T-helper 1 cell treated with Interleukin-12 subunit alpha and Interleukin-12 subunit beta and Interleukin-4 antibody, amounts not matched to agents 30 ng/mL and 1 ng/mL, for 36 hours (primary cell): ENCODE data around the gene PSAP. TPM values are rescaled to one million over a fixed set of nuclear protein-coding genes. Genes with fewer than 3 reads are reported as not detected.

Experiments used
- intact Hi-C: fragments of 100-400 bp; cut with micrococcal nuclease; formaldehyde crosslinking; loops from one replicate; pipeline ENCODE4 v1.15.1; 2024
- total RNA-seq: library from RNA; stranded (reverse); gene quantifications from 2 replicates; pipeline ENCODE4 v1.2.3, GENCODE V29; 2022

PSAP gene
- total RNA-seq, 1 donor from 2014 or later, result 188 TPM

DNA sequence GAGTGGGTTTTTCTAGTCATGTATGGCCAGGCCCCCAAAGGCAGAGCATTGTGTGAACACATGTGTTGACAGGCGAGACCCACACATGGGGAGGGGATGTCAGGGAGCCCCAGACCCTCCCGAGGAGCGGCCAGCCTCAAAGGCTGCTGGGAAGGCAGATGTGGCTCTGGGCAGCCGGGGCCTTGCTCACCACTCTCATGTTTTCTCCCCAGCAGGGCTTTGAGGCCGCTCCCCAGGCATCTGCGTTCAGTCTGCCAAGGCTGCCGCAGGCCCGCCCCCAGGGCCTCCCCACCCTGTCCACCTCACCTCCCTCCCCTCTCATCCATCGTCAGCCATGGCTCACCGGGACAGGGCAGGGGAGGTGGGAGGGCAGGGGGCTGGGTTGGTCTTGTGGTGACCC lies 61.2 kb downstream of the PSAP start:
- intact Hi-C loops, result no loop called here

DNA sequence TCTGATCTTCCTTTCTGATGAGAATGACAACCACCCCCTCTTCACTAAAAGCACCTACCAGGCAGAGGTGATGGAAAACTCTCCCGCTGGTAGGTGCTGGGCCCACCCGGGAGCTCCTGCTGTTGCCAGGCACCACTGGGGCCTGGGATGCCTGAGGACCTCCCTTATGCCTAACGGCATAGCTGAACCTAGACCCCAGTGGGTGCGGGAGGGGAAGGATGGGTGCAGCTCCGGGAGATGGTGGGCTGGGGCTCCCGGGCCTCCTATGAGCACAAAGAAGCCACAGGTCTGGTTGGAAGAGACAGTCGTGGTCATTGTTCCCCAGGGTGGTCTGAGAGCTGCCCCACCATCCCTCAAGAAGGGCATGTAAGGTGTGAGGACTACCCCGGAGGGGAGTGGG lies 62.1 kb downstream of the PSAP start:
- intact Hi-C loops, result no loop called here

DNA sequence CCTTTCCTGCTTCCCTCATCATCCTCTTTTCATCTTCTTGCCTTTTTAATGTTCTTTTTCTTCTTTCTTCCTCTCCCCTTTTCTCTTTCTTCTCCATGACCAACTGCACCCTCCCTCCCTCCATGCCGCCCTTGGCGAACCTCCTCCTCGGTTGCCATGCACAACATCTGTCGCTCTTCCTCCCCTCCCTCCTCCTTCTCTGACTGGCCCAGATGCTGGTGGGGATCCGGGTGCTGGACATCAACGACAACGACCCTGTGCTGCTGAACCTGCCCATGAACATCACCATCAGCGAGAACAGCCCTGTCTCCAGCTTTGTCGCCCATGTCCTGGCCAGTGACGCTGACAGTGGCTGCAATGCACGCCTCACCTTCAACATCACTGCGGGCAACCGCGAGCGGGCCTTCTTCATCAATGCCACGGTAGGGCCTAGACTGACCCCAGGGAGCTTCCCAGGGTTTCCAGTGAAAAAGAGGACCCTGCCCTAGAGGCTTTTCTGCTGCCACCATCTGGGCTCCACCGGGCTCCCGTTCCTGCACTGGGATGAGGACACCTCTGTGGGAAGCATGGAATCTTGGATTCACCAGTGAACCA lies 66.3 kb downstream of the PSAP start:
- intact Hi-C loops, result no loop called here

DNA sequence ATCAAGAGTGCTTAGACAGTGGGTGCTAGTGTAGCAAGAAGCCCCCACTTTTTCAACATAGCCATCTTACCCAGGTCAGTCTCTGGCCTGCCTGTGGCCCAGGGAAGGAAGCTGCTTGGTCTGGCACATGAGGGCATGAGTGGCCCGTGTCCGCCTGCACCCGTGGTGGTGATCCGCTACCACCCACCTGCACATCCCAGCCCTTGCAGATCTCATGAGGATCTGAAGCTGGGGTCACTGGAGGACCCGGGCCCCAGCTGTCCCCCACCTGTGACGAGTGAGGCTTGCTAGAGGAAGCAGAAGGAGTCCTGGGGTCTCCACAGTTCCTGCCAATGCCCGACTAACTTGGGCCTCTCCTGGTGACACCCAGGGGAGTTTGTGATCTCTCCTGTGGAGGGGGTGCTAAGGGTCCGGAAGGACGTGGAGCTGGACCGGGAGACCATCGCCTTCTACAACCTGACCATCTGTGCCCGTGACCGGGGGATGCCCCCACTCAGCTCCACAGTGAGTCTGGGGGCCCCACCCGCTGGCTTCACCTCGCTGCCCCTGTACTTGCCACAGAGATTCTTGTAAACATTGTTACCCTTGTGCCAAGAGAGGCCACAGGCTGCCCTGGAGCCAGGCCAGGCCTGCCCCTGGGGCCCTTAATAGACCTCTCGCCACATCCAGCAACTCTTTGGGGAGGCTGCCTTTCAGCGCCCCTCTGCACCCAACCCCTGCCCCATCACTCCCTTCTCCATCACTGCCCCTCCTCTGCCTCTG lies 67.0 kb downstream of the PSAP start:
- intact Hi-C loops, result no loop called here

DNA sequence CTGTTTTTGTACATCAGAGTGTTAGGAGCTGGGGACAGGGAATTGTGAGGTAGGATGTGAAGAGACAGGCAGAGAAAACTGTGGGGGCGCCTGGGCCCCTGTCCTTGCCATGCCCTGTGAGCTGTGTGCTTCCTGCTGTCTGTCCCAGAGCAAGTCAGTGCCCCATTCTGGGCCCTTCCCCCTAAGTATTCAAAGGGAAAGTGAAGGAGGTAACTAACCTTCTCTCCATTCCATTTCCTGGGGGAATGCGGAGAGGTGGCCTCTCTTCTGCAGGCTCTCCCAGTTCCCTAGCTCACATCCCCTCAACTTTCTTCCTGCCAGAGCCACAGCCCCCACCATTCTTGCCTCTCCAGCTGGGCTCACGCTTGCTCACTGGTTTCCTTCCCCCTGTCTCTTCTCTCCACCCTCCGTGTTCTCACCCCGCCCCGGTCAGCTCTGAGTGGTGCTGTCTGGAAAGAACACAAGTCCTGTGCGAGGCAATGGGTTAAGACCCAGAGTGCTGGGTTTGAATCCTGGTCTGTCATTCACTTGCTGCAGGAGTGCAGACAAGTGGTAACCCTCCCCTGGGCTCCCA lies 68.0 kb downstream of the PSAP start:
- intact Hi-C loops, result no loop called here

DNA sequence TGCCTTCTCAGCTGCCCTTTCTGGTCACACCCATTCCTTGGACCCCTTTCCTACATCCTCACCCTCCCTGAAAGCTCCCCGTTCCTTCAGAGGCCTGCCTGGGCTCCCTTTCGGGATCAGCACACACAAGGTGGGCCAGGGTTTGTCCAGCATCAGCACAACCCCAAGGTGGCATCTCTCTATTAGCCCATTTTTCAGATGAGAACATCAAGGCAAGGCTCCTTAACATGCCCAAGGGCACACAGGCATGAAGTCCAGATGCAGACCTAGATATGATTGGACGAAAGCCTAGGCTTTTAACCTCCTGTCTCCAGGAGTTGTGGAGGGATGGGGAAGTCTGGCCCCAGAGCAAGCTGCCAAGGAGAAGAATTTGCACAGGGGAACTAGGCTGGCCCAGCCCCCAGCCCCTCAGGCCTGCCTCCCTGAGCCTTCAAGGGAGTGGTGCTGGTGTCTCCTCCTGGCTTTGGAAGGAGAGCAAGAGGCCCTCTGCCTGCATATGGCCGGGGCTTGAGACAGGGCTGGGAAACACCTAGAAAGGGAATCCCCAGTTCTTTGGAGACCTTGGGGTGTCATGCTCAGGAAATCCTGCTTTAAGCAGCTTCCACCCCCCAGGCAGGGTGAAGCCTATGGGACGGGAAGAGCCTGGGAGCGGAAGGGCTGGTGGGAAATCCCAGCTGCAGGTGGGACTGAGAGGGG lies 68.7 kb downstream of the PSAP start:
- intact Hi-C loops, result no loop called here

DNA sequence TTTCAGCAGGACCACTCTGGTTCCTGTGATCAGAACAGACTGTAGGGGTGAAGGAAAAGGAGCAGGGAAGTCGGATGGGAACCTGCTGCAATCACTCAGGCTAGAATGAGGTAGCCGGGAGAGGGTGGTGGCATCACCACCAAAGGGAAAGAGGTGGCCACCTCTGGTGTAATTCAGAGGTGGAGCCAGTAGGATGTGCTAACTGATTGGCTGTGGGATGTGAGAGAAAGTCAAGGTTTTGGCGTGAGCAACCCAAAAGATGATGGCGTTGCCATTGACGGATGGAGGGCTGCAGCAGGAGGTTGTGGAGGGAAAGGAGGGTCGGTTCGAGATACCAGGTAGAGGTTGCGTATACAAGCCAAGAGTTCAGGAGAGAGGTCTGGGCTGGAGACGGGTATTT lies 70.3 kb downstream of the PSAP start:
- intact Hi-C loops, result no loop called here

DNA sequence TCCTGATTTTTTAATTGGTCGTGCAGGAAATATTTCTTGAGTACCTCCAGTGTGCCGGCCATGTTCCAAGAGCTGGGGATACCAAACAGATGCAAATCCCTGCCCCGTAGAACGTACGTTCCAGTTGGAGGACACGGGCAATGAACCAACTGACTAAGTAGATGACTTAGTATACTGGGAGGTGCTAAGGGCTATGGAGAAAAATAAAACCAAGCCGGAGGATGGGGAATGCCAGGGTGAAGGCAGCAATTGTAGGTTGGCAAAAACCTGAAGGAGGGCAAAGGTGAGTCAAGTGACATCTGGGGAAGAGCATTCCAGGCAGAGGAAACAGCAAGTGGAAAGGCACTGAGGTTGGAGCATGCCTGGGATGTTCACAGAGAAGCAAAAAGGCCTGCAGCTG lies 70.9 kb downstream of the PSAP start:
- intact Hi-C loops, result no loop called here

DNA sequence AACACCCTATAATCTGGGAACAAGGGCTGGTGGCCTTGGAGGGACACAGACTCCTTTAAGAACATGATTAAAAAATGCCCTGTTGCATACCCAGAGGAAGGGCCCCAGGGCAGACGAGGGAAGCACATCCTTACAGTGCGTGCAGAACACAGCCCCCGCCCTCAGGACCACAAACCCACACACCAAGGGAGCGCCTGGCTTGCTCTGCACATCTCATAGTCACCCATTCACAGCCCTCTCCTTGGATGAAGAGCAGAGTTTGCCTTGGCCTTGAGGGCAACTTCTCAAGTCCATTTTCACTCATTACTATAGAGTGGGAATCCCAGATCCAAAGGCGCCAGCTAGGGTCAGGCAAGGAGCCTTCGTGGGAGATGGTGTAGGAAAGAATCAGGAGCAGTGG lies 71.4 kb downstream of the PSAP start:
- intact Hi-C loops, result no loop called here

DNA sequence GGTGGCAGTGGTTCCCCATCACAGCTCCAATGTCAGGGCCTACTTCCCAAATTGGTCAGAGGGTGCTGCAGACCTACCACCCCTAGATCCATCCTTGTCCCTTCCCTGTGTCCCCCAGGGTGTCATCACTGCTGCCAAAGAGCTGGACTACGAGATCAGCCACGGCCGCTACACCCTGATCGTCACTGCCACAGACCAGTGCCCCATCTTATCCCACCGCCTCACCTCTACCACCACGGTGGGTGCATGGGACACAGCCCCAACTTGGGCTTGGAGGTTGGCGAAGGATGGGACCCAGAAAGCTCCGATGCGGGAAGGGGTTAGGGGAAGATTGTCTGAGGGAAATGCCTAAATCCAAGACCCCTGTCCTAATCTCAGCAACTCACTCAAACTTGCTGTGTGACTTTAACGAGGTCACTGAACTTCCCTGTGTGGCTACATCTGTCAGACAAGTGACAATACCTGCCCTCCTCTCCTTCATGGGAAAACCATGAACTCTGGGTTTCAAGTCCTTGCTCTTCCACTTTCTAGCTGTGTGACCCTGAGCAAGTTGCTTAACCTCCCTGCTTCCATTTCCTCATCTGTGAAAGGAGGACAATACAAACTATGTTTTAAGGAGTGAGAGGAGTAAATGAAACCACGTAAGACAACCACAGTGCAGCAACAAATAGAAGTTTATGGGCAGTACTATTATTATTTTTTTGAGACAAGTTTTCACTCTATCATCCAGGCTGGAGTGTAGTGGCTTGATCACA lies 72.8 kb downstream of the PSAP start:
- intact Hi-C loops, result no loop called here

DNA sequence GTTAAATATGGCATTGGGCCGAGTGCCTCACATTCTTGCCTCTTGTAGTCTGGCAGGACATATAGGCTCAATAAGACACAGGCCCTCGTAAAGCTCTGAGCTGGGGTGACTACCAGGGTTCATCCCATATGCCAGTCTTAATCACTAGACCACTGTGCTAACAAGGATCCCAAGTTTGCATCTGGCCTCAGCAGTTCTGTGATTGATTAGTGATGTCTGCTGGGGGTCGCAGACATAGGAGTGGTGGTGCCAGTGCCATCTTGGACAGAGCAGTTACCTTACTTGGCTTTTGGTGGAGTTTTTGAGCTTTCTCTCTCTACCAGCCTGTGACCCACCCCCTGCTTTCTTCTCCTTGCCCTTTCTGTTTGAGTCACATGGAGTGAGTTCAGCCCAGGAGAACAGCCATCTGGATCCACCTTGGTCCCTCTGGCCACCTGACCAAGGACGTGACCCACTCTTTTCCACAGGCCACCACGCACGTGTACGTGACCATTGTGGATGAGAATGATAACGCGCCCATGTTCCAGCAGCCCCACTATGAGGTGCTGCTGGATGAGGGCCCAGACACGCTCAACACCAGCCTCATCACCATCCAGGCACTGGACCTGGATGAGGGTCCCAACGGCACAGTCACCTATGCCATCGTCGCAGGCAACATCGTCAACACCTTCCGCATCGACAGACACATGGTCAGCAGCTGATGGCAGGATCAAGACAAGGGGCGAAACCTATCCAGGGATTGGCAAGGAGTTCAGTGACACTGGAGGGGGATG lies 73.7 kb downstream of the PSAP start:
- intact Hi-C loops, result no loop called here

DNA sequence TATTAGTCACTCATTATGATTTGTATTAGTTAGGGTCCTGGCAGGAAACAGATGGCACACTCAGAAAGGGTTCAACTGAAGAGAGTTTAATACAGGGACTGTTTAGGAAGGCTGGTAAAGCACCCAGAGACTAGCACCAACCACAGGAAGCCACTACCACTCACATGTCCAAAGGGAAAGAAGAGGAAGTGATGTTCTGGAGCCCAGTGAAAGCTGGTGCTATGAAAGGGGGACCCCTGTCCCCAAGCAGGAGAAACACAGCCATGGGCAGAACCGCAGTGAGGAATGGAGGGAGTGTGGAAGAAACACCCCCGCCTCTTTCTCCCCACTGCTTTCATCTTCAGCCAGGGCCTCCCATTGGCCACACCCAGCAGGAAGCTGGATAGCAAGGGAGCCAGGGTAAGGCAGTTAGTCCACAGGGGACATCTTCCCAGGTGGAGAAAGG lies 74.5 kb downstream of the PSAP start:
- intact Hi-C loops, result no loop called here

DNA sequence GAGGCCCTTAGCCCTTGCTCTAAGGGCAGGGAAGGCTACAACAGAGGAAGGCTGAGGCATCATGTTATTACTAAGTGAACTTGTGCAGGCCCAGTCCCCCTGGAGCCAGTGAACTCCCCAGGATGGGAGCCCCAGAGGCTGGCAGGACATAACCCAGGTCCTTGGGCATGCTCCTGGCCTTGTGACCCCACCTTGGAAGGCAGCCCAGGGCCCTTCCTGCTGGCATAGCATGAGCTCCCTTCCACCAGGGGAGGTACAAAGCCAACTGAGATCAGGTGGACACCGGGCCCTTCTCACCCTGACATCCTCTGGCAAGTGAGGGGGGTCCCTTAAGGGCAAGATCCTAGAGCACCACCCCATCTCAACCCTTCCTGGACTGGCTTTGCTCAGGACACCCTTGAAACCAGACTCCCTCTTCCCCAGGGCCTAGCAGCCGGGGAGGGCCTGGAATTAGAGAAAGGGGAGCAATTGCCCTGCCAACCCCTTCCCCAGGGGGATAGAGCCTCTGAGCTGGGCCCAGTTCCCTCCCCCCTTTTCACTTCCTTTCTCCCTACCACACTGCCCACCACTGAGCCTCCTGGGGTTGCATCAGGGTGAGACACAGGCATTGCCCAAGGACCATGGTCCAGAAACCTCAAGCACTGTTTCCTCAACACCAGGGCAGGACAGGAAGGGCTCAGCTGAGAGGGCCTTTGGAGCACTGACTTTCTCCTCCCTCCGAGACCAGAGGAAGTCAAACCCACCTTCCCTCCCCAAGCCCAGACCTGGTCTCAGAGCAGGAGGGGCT lies 75.9 kb downstream of the PSAP start:
- intact Hi-C loops, result loop anchor here (5.0 kb wide), 1 partner anchor 312 kb away; the partner anchor contains the start of gene SPOCK2

DNA sequence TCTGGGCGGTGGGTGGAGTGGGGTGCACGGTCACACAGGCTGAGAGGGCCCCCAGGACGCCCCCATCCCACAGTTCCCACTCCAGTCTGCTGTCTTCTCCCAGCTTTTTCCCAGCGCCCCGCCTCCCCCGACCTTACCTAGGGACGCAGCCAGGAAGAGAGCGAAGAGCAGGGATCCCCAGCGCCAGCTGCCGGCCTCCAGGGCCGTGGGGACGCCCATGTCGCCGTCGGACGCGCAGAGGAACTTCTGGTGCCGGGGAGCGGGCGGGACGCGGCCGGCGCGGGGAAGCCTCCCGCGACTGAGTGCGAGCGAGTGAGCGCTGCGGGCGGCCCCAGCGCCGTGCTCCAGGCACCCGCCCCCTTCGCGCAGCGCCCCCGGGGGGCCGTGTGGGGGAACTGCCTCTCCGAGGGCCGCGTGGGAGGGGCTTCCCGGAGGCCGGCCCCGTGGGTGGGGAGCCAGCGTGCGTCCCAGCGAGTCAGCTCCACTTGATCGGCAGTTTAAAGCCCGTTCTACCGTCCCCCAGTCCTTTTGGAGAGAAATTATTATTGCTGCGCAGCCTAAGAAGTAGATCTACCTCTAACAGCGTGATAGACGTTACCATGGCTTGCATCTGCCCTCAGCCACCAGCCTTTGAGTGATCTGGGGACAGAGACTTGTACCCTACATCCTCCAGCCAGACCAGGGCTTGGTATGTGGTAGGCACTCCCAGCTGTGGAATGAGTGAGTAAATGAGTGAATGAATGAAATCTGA lies 77.7 kb downstream of the PSAP start, which contains the start of gene VSIR:
TSS of gene VSIR (minus strand) at position 300 of the 751 bp plus-strand sequence. CDS start at position 219, 81 bp downstream.
- intact Hi-C loops, result loop anchor here (1.0 to 5.0 kb wide), 10 partner anchors 16 to 454 kb away; partner anchors contain the start of genes PSAP, SLC29A3 and SPOCK2

DNA sequence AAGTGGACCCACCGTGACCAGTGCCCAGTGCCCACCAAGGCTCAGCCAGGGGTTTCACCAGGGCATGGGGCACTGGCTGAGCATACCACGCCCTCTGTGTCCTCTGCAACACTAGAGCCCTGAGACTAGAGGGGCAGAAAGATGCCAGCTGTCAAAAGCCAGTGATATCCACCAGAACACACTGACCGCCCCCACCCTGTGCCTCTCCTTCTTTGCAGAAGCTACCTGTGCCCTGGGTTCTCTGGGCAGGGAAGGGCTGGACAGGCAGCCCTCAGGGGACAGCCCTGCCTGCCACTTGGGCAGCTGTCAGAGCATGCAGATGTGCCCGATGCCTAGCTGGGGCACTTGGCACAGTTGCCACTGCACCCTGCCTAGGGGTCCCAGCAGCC lies 78.2 kb downstream of the PSAP start:
- intact Hi-C loops, result loop anchor here (1.0 to 5.0 kb wide), 10 partner anchors 16 to 454 kb away; partner anchors contain the start of genes PSAP, SLC29A3 and SPOCK2

DNA sequence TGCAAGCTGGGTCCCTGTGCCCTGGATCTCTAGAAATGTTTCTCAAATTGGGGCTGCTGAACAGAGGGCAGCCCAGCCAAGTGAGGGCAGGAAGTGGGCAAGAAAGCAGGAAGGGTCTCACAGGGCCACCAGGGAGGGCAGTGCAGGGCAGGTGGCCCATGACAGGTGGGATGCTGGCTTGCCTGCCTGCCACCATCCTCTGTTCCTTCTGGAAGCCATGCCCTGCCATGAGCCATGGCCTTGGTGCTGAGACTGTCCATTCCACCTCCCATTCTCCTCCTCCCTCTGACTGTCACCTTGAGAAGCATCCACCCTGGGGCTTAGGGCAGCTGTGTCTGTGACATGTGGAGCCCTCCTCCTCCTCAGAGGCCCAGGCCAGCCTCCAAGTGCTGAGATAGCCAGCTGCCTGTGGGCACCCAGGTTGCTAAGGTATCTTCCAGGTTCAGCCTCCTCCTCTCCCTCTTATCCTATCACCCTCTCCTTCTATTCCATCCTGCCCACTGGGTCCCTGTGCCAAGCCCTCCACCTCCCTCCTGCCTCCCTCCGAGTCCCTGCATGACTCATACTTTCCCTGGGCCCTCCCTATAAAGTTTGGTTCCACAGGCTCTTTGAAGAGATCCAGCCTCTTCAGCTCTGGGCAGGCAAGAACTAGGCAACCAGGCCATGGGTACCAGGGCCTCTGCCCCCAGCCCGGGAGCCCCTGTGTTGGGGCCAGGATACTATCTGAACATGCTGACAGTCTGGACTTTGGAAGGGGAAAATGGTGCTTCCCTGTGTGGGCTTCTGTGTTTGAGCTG lies 79.0 kb downstream of the PSAP start:
- intact Hi-C loops, result loop anchor here (5.0 kb wide), 1 partner anchor 315 kb away; the partner anchor contains the start of gene SPOCK2

DNA sequence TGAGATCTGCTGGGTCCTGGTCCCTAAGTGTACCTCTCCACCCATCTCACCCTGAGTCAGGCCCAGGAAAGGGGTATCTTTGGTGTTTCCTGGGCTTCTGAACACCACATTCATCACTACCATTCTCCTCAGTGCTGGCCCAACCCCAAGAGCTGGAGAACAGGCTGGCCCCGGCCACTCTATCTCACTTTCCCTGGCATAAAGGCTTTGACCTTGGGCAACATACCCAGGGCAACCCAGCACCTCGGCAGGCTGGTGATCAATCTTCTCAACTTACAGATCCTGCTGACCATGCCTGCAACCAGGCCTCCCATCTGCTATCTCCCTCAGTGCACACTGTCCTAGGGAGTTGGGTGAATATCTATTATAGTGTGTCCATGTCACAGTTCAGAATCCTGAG lies 79.8 kb downstream of the PSAP start:
- intact Hi-C loops, result loop anchor here (5.0 kb wide), 1 partner anchor 316 kb away; the partner anchor contains the start of gene SPOCK2

DNA sequence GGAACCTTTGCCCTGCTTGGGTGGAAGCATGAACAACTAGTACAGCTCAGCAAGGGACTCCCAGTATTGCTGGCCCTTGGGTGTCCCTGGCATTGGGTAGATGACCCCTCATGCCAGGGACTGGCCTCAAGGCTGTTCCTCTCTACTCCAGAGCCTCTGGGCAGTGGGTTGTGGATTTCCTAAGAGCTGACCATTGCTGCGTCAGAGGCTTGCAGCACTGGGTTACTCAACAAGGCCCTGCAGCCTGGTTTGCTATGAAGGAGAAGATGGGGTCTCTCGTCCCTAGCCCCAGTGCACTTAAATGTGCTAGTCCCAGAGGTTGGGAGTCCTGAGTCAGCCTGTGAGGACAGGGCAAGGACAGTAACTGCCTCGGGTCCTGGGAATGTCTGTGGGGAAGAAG lies 80.3 kb downstream of the PSAP start:
- intact Hi-C loops, result loop anchor here (5.0 kb wide), 1 partner anchor 317 kb away; the partner anchor contains the start of gene SPOCK2
